Endothelial cell of umbilical vein (primary cell): ENCODE measurements around the gene CELSR2.

Experiments used
- CTCF ChIP-seq, 2 donors: IDR thresholded peaks; 1 replicate in 1 of 2; 2 replicates in 1 of 2; pipeline ENCODE4 v1.5.1; 2011; ENCODE audit warnings: low read length in 2 of 2, mild to moderate bottlenecking in 2 of 2, moderate library complexity in 2 of 2, control low read depth in 1 of 2, inconsistent platforms in 1 of 2, low read depth in 1 of 2; ENCODE audit not compliant: insufficient read depth in 1 of 2; ENCODE audit errors: extremely low read depth in 1 of 2
- EZH2 ChIP-seq: IDR thresholded peaks from 2 replicates; pipeline ENCODE4 v1.6.1; 2012; ENCODE audit warnings: borderline replicate concordance, low read depth, mild to moderate bottlenecking, moderate library complexity, low read length, inconsistent platforms; ENCODE audit not compliant: severe bottlenecking
- GATA2 ChIP-seq: IDR thresholded peaks from 2 replicates; pipeline ENCODE4 v1.7.0; 2011; ENCODE audit warnings: low read depth, mild to moderate bottlenecking, moderate library complexity, mixed read lengths, low read length; ENCODE audit not compliant: insufficient read length, insufficient read depth
- MAX ChIP-seq: IDR thresholded peaks from 2 replicates; pipeline ENCODE4 v1.6.1; 2011; ENCODE audit not compliant: insufficient read depth, insufficient read length
- POLR2A ChIP-seq: IDR thresholded peaks from 2 replicates; pipeline ENCODE4 v1.6.1; 2012; ENCODE audit warnings: low read depth, mild to moderate bottlenecking, control low read depth, low read length
- POLR2AphosphoS5 ChIP-seq: IDR thresholded peaks from 2 replicates; pipeline ENCODE4 v1.6.1; 2012; ENCODE audit warnings: low read depth, mild to moderate bottlenecking, control low read depth, low read length, moderate library complexity; ENCODE audit not compliant: insufficient read depth

GRCh38 chr1:109248797-109249629 is at the start of gene CELSR2:
- TF ChIP-seq POLR2AphosphoS5, result no peak
- TF ChIP-seq CTCF (IDR thresholded peaks at IDR 0.05; ENCODE audit: extremely low read depth in 1 of 2, insufficient read depth in 1 of 2, low read depth in 1 of 2, low read length in 2 of 2), result no peak
- TF ChIP-seq POLR2A, result no peak
- TF ChIP-seq GATA2, result no peak
- TF ChIP-seq MAX, result no peak
- no peak for TF ChIP-seq EZH2
